ENCODE measurements around the gene CDC16.
"Not testable (repeated sequence)": the region's sequence is repeated elsewhere in the genome, so short reads cannot be mapped to it uniquely, and the experiment has no call there.

Gene CDC16

GRCh38 chr13:114234645-114235421, at the start of gene CDC16:
Gene CDC16, plus strand, starts transcription at chr13:114234897. Its CDS starts 188 bp downstream, at chr13:114235085.
- peak; percentile 85 to 92 for DNase-seq

- no peak for DNase-seq
Measured at GRCh38 chr13:114185182-114185971, 49.3 kb upstream of the CDC16 start.

GRCh38 chr13:114194853-114195252, 39.8 kb upstream of the CDC16 start:
- peak in 1 of 2 experiments; percentile 27 for DNase-seq

GRCh38 chr13:114196629-114197028, 38.1 kb upstream of the CDC16 start:
- DNase-seq, result no peak

GRCh38 chr13:114198556-114198955, 36.1 kb upstream of the CDC16 start:
- no peak for DNase-seq

- DNase-seq, result not testable (repeated sequence)
Measured at GRCh38 chr13:114199526-114199925, 35.2 kb upstream of the CDC16 start.

GRCh38 chr13:114199954-114200353, 34.7 kb upstream of the CDC16 start:
- DNase-seq, result no peak

GRCh38 chr13:114200399-114200911, 34.2 kb upstream of the CDC16 start:
- no peak for DNase-seq

- DNase-seq, result no peak
Measured at GRCh38 chr13:114202581-114202980, 32.1 kb upstream of the CDC16 start.

GRCh38 chr13:114203536-114203935, 31.2 kb upstream of the CDC16 start:
- DNase-seq, result peak; percentile 17 to 25

GRCh38 chr13:114204894-114205293, 29.8 kb upstream of the CDC16 start:
- no peak for DNase-seq

- DNase-seq, result no peak
Measured at GRCh38 chr13:114208134-114208533, 26.6 kb upstream of the CDC16 start.

- no peak for DNase-seq
Measured at GRCh38 chr13:114211446-114212157, 23.1 kb upstream of the CDC16 start.

- no peak for DNase-seq
Measured at GRCh38 chr13:114212158-114212495, 22.6 kb upstream of the CDC16 start.

GRCh38 chr13:114213980-114214379, 20.7 kb upstream of the CDC16 start:
- no peak for DNase-seq

- DNase-seq, result no peak
Measured at GRCh38 chr13:114219392-114219791, 15.3 kb upstream of the CDC16 start.

- DNase-seq, result no peak
Measured at GRCh38 chr13:114222461-114222968, 12.2 kb upstream of the CDC16 start.

GRCh38 chr13:114224201-114224600, 10.5 kb upstream of the CDC16 start:
- no peak for DNase-seq

- DNase-seq, result no peak
Measured at GRCh38 chr13:114225610-114226009, 9.1 kb upstream of the CDC16 start.

GRCh38 chr13:114226088-114226487, 8.6 kb upstream of the CDC16 start:
- DNase-seq, result no peak

GRCh38 chr13:114226699-114227323, 7.9 kb upstream of the CDC16 start:
- DNase-seq, result peak; percentile 79 to 81

GRCh38 chr13:114227528-114227927, 7.2 kb upstream of the CDC16 start:
- no peak for DNase-seq

GRCh38 chr13:114228176-114228575, 6.5 kb upstream of the CDC16 start:
- DNase-seq, result no peak
